OCI-LY3 (cell line): ENCODE data around the gene SIGLEC5.

ENCODE experiments used
- H2AFZ ChIP-seq: fragments of 200-600, 300-600 bp; shearing (Covaris generic); 2 replicates; pipeline ENCODE4 v1.6.0; 2014; ENCODE audit warnings: antibody characterized with exemption, low read depth, low read length
- H3K27ac ChIP-seq: fragments of 200-600, 300-600 bp; sonication (generic); 2 replicates; pipeline ENCODE4 v1.5.1; 2014; ENCODE audit warnings: mild to moderate bottlenecking, low read length, moderate library complexity, mixed read lengths
- H3K27me3 ChIP-seq: fragments of 200-600, 300-600 bp; sonication (generic); 2 replicates; pipeline ENCODE4 v1.6.1; 2014; ENCODE audit warnings: low read depth, low read length, mixed read lengths
- H3K36me3 ChIP-seq: fragments of 200-600, 300-600 bp; sonication (generic); replicated peaks from 2 replicates; pipeline ENCODE3; 2014; ENCODE audit warnings: low read depth, low read length, mixed read lengths
- H3K4me1 ChIP-seq: fragments of 300-600, 200-600 bp; sonication (generic); 2 replicates; pipeline ENCODE4 v1.6.1; 2014; ENCODE audit warnings: low read length, mixed read lengths
- H3K4me2 ChIP-seq: fragments of 200-600, 300-600 bp; sonication (generic); 2 replicates; pipeline ENCODE4 v1.6.1; 2014; ENCODE audit warnings: low read length, mixed read lengths
- H3K4me3 ChIP-seq: fragments of 300-600, 200-600 bp; sonication (generic); 2 replicates; pipeline ENCODE4 v1.5.1; 2014; ENCODE audit warnings: antibody characterized with exemption, mild to moderate bottlenecking, low read length, moderate library complexity
- H3K79me2 ChIP-seq: fragments of 300-600, 200-600 bp; shearing (Covaris generic); 2 replicates; pipeline ENCODE4 v1.6.1; 2014; ENCODE audit warnings: mild to moderate bottlenecking, low read length, mixed read lengths
- H3K9ac ChIP-seq: fragments of 300-600, 200-600 bp; shearing (Covaris generic); 2 replicates; pipeline ENCODE4 v1.6.0; 2014; ENCODE audit warnings: mild to moderate bottlenecking, low read length, moderate library complexity
- H3K9me3 ChIP-seq: fragments of 200-600, 300-600 bp; shearing (Covaris generic); 2 replicates; pipeline ENCODE4 v1.6.1; 2014; ENCODE audit warnings: low read length, mixed read lengths; ENCODE audit not compliant: insufficient read depth
- H4K20me1 ChIP-seq: fragments of 200-600, 300-600 bp; sonication (generic); 2 replicates; pipeline ENCODE4 v1.6.1; 2016; ENCODE audit warnings: low read length, mixed read lengths; ENCODE audit not compliant: insufficient read depth
- EZH2phosphoT487 ChIP-seq: fragments of 200-600 bp; shearing (Covaris generic); IDR thresholded peaks from 2 replicates; pipeline ENCODE4 v1.6.1; 2018; ENCODE audit warnings: antibody characterized with exemption, mixed run types, low read depth
- TF ChIP-seq, protein P1 (sequence below): fragments of 200-600, 300-600 bp; sonication (generic); IDR thresholded peaks from 2 replicates; pipeline ENCODE4 v1.5.1; 2014; ENCODE audit warnings: antibody characterized with exemption, low read length, low read depth

Gene SIGLEC5

DNA sequence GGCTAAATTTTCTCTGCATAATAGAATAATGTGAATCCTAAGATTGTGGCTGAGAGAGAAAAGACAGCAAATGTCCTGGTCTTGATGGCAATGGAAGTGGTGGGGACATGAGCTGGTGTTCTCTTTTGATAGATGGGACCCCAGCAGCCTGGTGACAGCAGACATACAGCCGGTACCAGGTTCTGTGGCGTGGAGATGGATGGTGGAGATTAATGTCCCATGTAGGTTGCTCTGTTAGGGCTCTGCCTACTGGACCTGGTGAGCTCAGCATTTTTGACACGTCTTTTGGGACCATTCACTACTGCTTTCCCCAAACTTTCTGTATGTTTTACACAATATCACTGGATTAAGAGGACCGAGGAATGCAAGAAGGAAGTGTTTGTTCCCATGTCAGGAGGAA is 24.6 kb upstream of the SIGLEC5 start:
- H4K20me1 ChIP-seq = peaks cover 3% of the 10 kb centered on the region; the same call in 1 of the 2 replicates
- H3K9ac ChIP-seq = no peak overlapping the region
- peaks cover 48% of the 10 kb centered on the region for H3K4me1 ChIP-seq
- no peaks in the 10 kb centered on the region for H3K79me2 ChIP-seq
- TF ChIP-seq EZH2phosphoT487 = no peak
- TF ChIP-seq, protein P1, sequence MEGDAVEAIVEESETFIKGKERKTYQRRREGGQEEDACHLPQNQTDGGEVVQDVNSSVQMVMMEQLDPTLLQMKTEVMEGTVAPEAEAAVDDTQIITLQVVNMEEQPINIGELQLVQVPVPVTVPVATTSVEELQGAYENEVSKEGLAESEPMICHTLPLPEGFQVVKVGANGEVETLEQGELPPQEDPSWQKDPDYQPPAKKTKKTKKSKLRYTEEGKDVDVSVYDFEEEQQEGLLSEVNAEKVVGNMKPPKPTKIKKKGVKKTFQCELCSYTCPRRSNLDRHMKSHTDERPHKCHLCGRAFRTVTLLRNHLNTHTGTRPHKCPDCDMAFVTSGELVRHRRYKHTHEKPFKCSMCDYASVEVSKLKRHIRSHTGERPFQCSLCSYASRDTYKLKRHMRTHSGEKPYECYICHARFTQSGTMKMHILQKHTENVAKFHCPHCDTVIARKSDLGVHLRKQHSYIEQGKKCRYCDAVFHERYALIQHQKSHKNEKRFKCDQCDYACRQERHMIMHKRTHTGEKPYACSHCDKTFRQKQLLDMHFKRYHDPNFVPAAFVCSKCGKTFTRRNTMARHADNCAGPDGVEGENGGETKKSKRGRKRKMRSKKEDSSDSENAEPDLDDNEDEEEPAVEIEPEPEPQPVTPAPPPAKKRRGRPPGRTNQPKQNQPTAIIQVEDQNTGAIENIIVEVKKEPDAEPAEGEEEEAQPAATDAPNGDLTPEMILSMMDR = no peak
- H3K9me3 ChIP-seq = no peaks in the 10 kb centered on the region
- no peak overlapping the region for H2AFZ ChIP-seq
- H3K4me2 ChIP-seq = no peak overlapping the region
- H3K27ac ChIP-seq = no peak overlapping the region
- H3K36me3 ChIP-seq = no peaks in the 10 kb centered on the region
- peaks cover 32% of the 10 kb centered on the region for H3K27me3 ChIP-seq
- H3K4me3 ChIP-seq = no peak overlapping the region

GRCh38 chr19:51653162-51653561 is 23.0 kb upstream of the SIGLEC5 start:
- Histone ChIP-seq H2AFZ (no peak overlapping the region), H3K4me1 (peaks cover 48% of the 10 kb centered on the region), H4K20me1 (peaks cover 3% of the 10 kb centered on the region; the same call in 1 of the 2 replicates), H3K27me3 (peaks cover 36% of the 10 kb centered on the region), H3K9ac (no peak overlapping the region), H3K27ac (no peak overlapping the region), H3K79me2 (no peaks in the 10 kb centered on the region), H3K9me3 (no peaks in the 10 kb centered on the region), H3K36me3 (no peaks in the 10 kb centered on the region), H3K4me3 (no peak overlapping the region), H3K4me2 (no peak overlapping the region)
- TF ChIP-seq, protein P1 = no peak
- no peak for TF ChIP-seq EZH2phosphoT487

DNA sequence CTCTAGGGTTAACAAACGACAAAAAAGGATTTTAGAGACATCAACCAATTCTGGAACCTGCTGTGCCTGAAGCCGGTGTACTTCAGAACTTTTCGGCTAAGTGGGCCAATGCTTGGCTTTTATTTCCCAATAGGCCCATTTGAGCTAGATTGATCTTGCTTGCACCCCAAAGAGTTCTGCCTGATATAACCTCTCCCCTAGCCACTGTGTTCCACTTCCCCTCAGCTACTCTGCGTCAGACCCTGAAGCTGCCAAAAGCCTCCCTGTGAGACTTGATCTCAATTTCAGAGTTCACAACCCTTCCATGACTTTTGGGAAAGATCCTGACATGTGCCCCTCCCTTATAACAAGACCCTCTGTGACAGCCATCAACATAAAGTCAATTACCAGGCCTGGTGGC is 22.1 kb upstream of the SIGLEC5 start:
- no peak overlapping the region for H3K4me3 ChIP-seq
- H3K4me2 ChIP-seq = peak overlapping the region; percentile 55
- peaks cover 31% of the 10 kb centered on the region for H3K27me3 ChIP-seq
- no peaks in the 10 kb centered on the region for H3K9me3 ChIP-seq
- H3K9ac ChIP-seq = no peak overlapping the region; the same call in 1 of the 2 replicates
- peak overlapping the region; percentile 67 for H3K27ac ChIP-seq
- peaks cover 2% of the 10 kb centered on the region; the same call in 1 of the 2 replicates for H4K20me1 ChIP-seq
- H3K79me2 ChIP-seq = no peaks in the 10 kb centered on the region
- H2AFZ ChIP-seq = no peak overlapping the region
- H3K4me1 ChIP-seq = peaks cover 50% of the 10 kb centered on the region
- no peak for TF ChIP-seq EZH2phosphoT487
- TF ChIP-seq, protein P1 = no peak
- no peaks in the 10 kb centered on the region for H3K36me3 ChIP-seq

- peak overlapping the region; percentile 67 for H3K27ac ChIP-seq
- H3K4me1 ChIP-seq = peaks cover 50% of the 10 kb centered on the region
- peak overlapping the region; percentile 15; the same call in 1 of the 2 replicates for H3K9ac ChIP-seq
- H2AFZ ChIP-seq = no peak overlapping the region
- no peaks in the 10 kb centered on the region for H3K9me3 ChIP-seq
- no peaks in the 10 kb centered on the region for H3K79me2 ChIP-seq
- H3K36me3 ChIP-seq = no peaks in the 10 kb centered on the region
- no peak for TF ChIP-seq EZH2phosphoT487
- TF ChIP-seq, protein P1 = no peak
- peaks cover 33% of the 10 kb centered on the region for H3K27me3 ChIP-seq
- no peaks in the 10 kb centered on the region for H4K20me1 ChIP-seq
- H3K4me3 ChIP-seq = peak overlapping the region; percentile 25; the same call in 1 of the 2 replicates
- peak overlapping the region; percentile 55 for H3K4me2 ChIP-seq
Observed at GRCh38 chr19:51651216-51651846, 21.1 kb upstream of the SIGLEC5 start.
